DOHH2 (cell line): Measurements from ENCODE around the gene PKP3.

Source experiments
- H3F3A ChIP-seq: fragments of 200-600 bp; sonication (generic), shearing (Covaris generic); 2 replicates; pipeline ENCODE4 v1.6.0; 2016; ENCODE audit warnings: antibody characterized with exemption, mild to moderate bottlenecking; ENCODE audit not compliant: control insufficient read depth, insufficient read depth
- H3K27ac ChIP-seq: fragments of 200-600 bp; sonication (generic); 2 replicates; pipeline ENCODE4 v1.5.1; 2014; ENCODE audit warnings: low read depth, mild to moderate bottlenecking, low read length, moderate library complexity
- H3K27me3 ChIP-seq: fragments of 200-600 bp; sonication (generic); 2 replicates; pipeline ENCODE4 v1.6.1; 2014; ENCODE audit warnings: mild to moderate bottlenecking, low read length, mixed read lengths; ENCODE audit not compliant: control insufficient read depth
- H3K36me3 ChIP-seq: fragments of 200-600 bp; sonication (generic); 2 replicates; pipeline ENCODE4 v1.6.1; 2014; ENCODE audit warnings: mild to moderate bottlenecking, low read length, moderate library complexity, mixed read lengths; ENCODE audit not compliant: control insufficient read depth
- H3K4me1 ChIP-seq: fragments of 200-600 bp; sonication (generic); 2 replicates; pipeline ENCODE4 v1.6.1; 2014; ENCODE audit warnings: mild to moderate bottlenecking, low read length, mixed read lengths; ENCODE audit not compliant: control insufficient read depth
- H3K4me2 ChIP-seq: fragments of 200-600 bp; sonication (generic); 2 replicates; pipeline ENCODE4 v1.6.0; 2014; ENCODE audit warnings: mild to moderate bottlenecking, low read length, moderate library complexity
- H3K4me3 ChIP-seq: fragments of 200-600 bp; sonication (generic); 2 replicates; pipeline ENCODE4 v1.5.1; 2014; ENCODE audit warnings: mild to moderate bottlenecking, low read length, mixed read lengths
- H3K79me2 ChIP-seq: fragments of 200-600 bp; sonication (generic); 2 replicates; pipeline ENCODE4 v1.6.1; 2014; ENCODE audit warnings: mild to moderate bottlenecking, low read length, mixed read lengths; ENCODE audit not compliant: control insufficient read depth
- H3K9me2 ChIP-seq: fragments of 200-600 bp; sonication (generic); replicated peaks from 2 replicates; pipeline ENCODE4 v1.6.1; 2014; ENCODE audit warnings: mild to moderate bottlenecking, low read length, mixed read lengths; ENCODE audit not compliant: control insufficient read depth
- H3K9me3 ChIP-seq: fragments of 200-600 bp; sonication (generic); 2 replicates; pipeline ENCODE4 v1.6.1; 2014; ENCODE audit warnings: antibody characterized with exemption, low read length, mixed read lengths; ENCODE audit not compliant: control insufficient read depth, insufficient read depth
- H4K20me1 ChIP-seq: fragments of 200-600 bp; sonication (generic); 2 replicates; pipeline ENCODE4 v1.6.0; 2014; ENCODE audit warnings: low read depth, mild to moderate bottlenecking, antibody characterized with exemption, low read length, moderate library complexity; ENCODE audit not compliant: control insufficient read depth, insufficient read depth
- CTCF ChIP-seq: fragments of 200-600 bp; sonication (generic); IDR thresholded peaks from one replicate; pipeline ENCODE4 v1.5.1; 2014; ENCODE audit warnings: antibody characterized with exemption, mild to moderate bottlenecking, low read depth, low read length; ENCODE audit not compliant: poor library complexity, severe bottlenecking
- EZH2phosphoT487 ChIP-seq: fragments of 200-600 bp; sonication (generic); IDR thresholded peaks from 2 replicates; pipeline ENCODE4 v1.6.1; 2017; ENCODE audit warnings: borderline replicate concordance, mild to moderate bottlenecking, antibody characterized with exemption, low read length, moderate library complexity, mixed read lengths

PKP3 gene

GRCh38 chr11:380095-380480 lies 13.9 kb upstream of the PKP3 start:
- Histone ChIP-seq H3K27me3 (no peaks in the 10 kb centered on the region), H3K79me2 (no peaks in the 10 kb centered on the region), H3K4me3 (no peak overlapping the region), H3K9me3 (peaks cover 7% of the 10 kb centered on the region; the same call in 1 of the 2 replicates), H3K9me2 (no peaks in the 10 kb centered on the region), H3F3A (no peaks in the 10 kb centered on the region), H3K36me3 (no peaks in the 10 kb centered on the region), H3K4me1 (no peaks in the 10 kb centered on the region), H3K27ac (no peak overlapping the region), H3K4me2 (no peak overlapping the region), H4K20me1 (no peaks in the 10 kb centered on the region)
- TF ChIP-seq EZH2phosphoT487 (no peak), CTCF (no peak)

- no peaks in the 10 kb centered on the region for H3F3A ChIP-seq
- H3K36me3 ChIP-seq: no peaks in the 10 kb centered on the region
- no peak overlapping the region for H3K4me3 ChIP-seq
- H3K9me3 ChIP-seq: peaks cover 4% of the 10 kb centered on the region; the same call in 1 of the 2 replicates
- no peak overlapping the region for H3K27ac ChIP-seq
- no peak for TF ChIP-seq CTCF
- TF ChIP-seq EZH2phosphoT487: no peak
- H3K27me3 ChIP-seq: no peaks in the 10 kb centered on the region
- no peaks in the 10 kb centered on the region for H3K4me1 ChIP-seq
- H4K20me1 ChIP-seq: no peaks in the 10 kb centered on the region
- H3K9me2 ChIP-seq: no peaks in the 10 kb centered on the region
- H3K79me2 ChIP-seq: no peaks in the 10 kb centered on the region
- no peak overlapping the region for H3K4me2 ChIP-seq
These were observed 13.5 kb upstream of the PKP3 start for GRCh38 chr11:380491-380890.

DNA sequence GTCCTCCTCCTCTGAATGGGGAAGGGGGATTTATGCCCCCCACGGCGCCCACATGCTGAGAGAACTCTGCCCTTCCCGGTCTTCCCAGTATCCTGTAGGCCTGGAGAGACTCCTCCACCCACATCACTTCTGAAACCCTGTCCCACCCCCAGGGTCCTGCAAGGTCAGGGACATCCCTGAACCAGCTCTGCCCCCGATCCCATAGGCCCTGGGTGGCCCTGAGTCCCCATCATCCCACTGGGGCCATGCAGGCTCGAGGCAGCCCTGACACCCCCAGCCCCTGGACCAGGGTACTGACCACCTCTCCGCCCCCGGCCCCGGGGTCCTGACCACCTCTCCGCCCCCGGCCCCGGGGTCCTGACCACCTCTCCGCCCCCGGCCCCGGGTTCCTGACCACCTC lies 13.0 kb upstream of the PKP3 start:
- no peaks in the 10 kb centered on the region for H3K27me3 ChIP-seq
- H3K79me2 ChIP-seq: no peaks in the 10 kb centered on the region
- H3F3A ChIP-seq: no peaks in the 10 kb centered on the region
- peaks cover 4% of the 10 kb centered on the region; the same call in 1 of the 2 replicates for H3K9me3 ChIP-seq
- H3K36me3 ChIP-seq: no peaks in the 10 kb centered on the region
- TF ChIP-seq CTCF (no peak), EZH2phosphoT487 (no peak)
- H3K9me2 ChIP-seq: no peaks in the 10 kb centered on the region
- no peaks in the 10 kb centered on the region for H3K4me1 ChIP-seq
- no peak overlapping the region for H3K27ac ChIP-seq
- no peaks in the 10 kb centered on the region for H4K20me1 ChIP-seq
- no peak overlapping the region for H3K4me3 ChIP-seq
- H3K4me2 ChIP-seq: no peak overlapping the region
